ENCODE measurements around the gene FSTL5. TPM values are rescaled to one million over a fixed set of nuclear protein-coding genes. Genes with fewer than 3 reads are reported as not detected.

The FSTL5 gene
- total and polyA plus RNA-seq, 2 of the 13 experiments (the other 11 are each of a cell fraction or from before 2014, with no cell fraction given): 0.03 to 0.07 TPM

DNA sequence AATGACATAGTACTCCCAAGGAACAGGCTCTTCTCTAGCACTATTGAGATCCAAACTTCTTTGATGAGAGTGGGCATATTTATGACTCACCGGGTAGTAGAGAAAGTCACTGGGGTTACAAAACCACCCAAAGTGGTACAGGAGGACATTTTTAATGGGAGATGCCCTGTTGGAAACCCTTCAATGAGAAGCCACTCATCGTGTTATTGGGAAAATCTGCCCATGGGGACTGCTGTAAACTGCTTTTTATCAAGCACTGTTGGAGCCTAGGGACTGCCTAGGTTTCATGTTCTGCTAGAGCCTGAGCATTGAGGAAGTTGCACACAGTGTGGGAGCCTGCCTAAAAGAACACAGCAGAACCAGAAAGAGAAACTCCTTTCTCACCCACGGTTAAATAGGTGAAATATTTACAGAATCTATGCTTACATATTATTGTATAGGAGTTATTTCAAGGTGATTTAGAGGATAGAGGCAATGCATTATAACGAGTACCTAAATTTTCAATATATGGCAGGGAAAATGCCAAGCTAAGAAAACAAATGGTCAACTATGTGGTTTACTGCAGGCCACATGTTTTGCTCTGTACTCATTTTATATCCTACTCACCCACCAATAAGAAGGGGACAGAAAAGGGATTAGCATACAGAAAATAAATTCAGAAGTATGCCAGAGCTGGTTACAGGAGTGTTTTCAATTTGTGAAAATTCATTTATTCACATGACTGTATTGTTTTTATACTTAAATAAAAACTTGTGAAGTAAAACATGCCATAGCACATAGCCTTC is 559.1 kb downstream of the FSTL5 start:
- Histone ChIP-seq H3K36me3 (replicated peaks in 1 of 2; ENCODE audit: control insufficient read depth in 1 of 2, insufficient read depth in 2 of 2, low read length in 2 of 2) (no peaks in the 10 kb centered on the region), H3K27ac (ENCODE audit: extremely low read length, insufficient read depth, low read length) (no peak overlapping the region), H3K9me3 (ENCODE audit: low read length) (no peaks in the 10 kb centered on the region), H3K79me2 (ENCODE audit: insufficient read depth, low read length) (no peaks in the 10 kb centered on the region), H3K4me2 (ENCODE audit: low read depth, low read length) (no peak overlapping the region), H3K4me3 (replicated peaks in 1 of 3; ENCODE audit: insufficient read depth in 1 of 3, low read depth in 2 of 3, low read length in 3 of 3) (no peak overlapping the region), H3K9ac (ENCODE audit: insufficient read depth, low read depth, low read length) (no peak overlapping the region), H2AFZ (ENCODE audit: low read length) (no peak overlapping the region), H3K4me1 (ENCODE audit: insufficient read depth, low read length) (no peaks in the 10 kb centered on the region), H3K27me3 (ENCODE audit: control insufficient read depth in 1 of 2, insufficient read depth in 2 of 2, low read length in 2 of 2) (no peaks in the 10 kb centered on the region; a peak in 1 of 5 replicates), H4K20me1 (ENCODE audit: insufficient read depth, low read length) (no peaks in the 10 kb centered on the region)
- DNase-seq (ENCODE audit: low spot score): no peak
- intact Hi-C loops (cut with micrococcal nuclease; ENCODE audit: unreplicated experiment): no loop called here
- FAIRE-seq: no peak
- no TSS peak for BruUV-seq (replicated peaks)
- CTCF ChIA-PET (ENCODE audit: low intra/inter-chr PET ratio, low total read pairs): no interaction called here
- ATAC-seq: no peak
- POLR2A ChIA-PET: no interaction called here
- in situ Hi-C loops (cut with HindIII; ENCODE audit: extremely low pct_ligation_motif_present, low pct_unique_long_range_greater_than_20kb): no loop called here
- no peak for TF ChIP-seq ZNF644 (CRISPR knock-in tag; IDR thresholded peaks at IDR 0.05; ENCODE audit: low read depth)
- no peak for TF ChIP-seq PCBP2 (optimal IDR thresholded peaks at IDR 0.05; ENCODE audit: low read depth, low read length, poor library complexity, severe bottlenecking)
- no peak for TF ChIP-seq RFXAP (CRISPR knock-in tag; IDR thresholded peaks at IDR 0.05; ENCODE audit: borderline replicate concordance)
- TF ChIP-seq MAX (IDR thresholded peaks at IDR 0.05): no peak
- TF ChIP-seq ELF1 (CRISPR knock-in tag; IDR thresholded peaks at IDR 0.05): no peak
- TF ChIP-seq, protein P1, sequence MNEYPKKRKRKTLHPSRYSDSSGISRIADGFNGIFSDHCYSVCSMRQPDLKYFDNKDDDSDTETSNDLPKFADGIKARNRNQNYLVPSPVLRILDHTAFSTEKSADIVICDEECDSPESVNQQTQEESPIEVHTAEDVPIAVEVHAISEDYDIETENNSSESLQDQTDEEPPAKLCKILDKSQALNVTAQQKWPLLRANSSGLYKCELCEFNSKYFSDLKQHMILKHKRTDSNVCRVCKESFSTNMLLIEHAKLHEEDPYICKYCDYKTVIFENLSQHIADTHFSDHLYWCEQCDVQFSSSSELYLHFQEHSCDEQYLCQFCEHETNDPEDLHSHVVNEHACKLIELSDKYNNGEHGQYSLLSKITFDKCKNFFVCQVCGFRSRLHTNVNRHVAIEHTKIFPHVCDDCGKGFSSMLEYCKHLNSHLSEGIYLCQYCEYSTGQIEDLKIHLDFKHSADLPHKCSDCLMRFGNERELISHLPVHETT (CRISPR knock-in tag; conservative IDR thresholded peaks at IDR 0.05): no peak
- no peak for TF ChIP-seq JARID2 (CRISPR knock-in tag; IDR thresholded peaks at IDR 0.05; ENCODE audit: insufficient replicate concordance)
- TF ChIP-seq TAF1 (CRISPR knock-in tag; IDR thresholded peaks at IDR 0.05): no peak
- no peak for TF ChIP-seq ZNF577 (CRISPR knock-in tag; IDR thresholded peaks at IDR 0.05; ENCODE audit: borderline replicate concordance, low read depth)
- TF ChIP-seq GABPB1 (CRISPR knock-in tag; IDR thresholded peaks at IDR 0.05): no peak
- TF ChIP-seq SMAD3 (CRISPR knock-in tag; IDR thresholded peaks at IDR 0.05): no peak
- TF ChIP-seq YY1 (IDR thresholded peaks at IDR 0.05; ENCODE audit: insufficient read depth, insufficient replicate concordance, low read depth, low read length): no peak
- 0% methylated on average over 4 of the region's 4 CpGs for WGBS (ENCODE audit: low lambda C conversion rate)
